Natural killer cell treated with Interleukin-12 subunit alpha and Interleukin-12 subunit beta and Interleukin-15 and Interleukin-18, amount 100 ng/mL, for 72 hours (primary cell): ENCODE results near the gene C1QL1. TPM values are rescaled to one million over a fixed set of nuclear protein-coding genes. Genes with fewer than 3 reads are reported as not detected.

Experiments
- ATAC-seq, 2 donors: fragments of 150-1000 bp; cut with Tn5 transposase in 1 of 2; sonication (Bioruptor Pico), chemical (Tn5 transposase) in 1 of 2; 2 replicates each; pipeline ENCODE4 v1.10.0; 2021
- DNase-seq: peaks from one replicate; pipeline ENCODE4 v3.0.0; 2022; ENCODE audit warnings: low spot score
- H3K27ac Mint-ChIP-seq, 2 donors: 1 replicate in 1 of 2; 2 replicates in 1 of 2; pipeline ENCODE4 v1.8.0; 2022; ENCODE audit warnings: mixed read lengths in 2 of 2, mild to moderate bottlenecking in 1 of 2, moderate library complexity in 1 of 2
- H3K27me3 Mint-ChIP-seq, 2 donors: 1 replicate in 1 of 2; 2 replicates in 1 of 2; pipeline ENCODE4 v1.8.0; 2022; ENCODE audit warnings: mixed read lengths in 2 of 2
- H3K36me3 Mint-ChIP-seq: one replicate; pipeline ENCODE4 v1.8.0; 2022; ENCODE audit warnings: mixed read lengths
- H3K4me1 Mint-ChIP-seq, 2 donors: 1 replicate in 1 of 2; 2 replicates in 1 of 2; pipeline ENCODE4 v1.8.0; 2022; ENCODE audit warnings: low read depth in 2 of 2, mixed read lengths in 2 of 2, mild to moderate bottlenecking in 1 of 2
- H3K4me3 Mint-ChIP-seq: one replicate; pipeline ENCODE4 v1.8.0; 2022; ENCODE audit warnings: mixed read lengths
- H3K9me3 Mint-ChIP-seq: 2 replicates; pipeline ENCODE4 v1.8.0; 2022; ENCODE audit warnings: mixed read lengths
- total RNA-seq, 2 donors: library from RNA; stranded (reverse); gene quantifications; one replicate each; pipeline ENCODE4 v1.2.3, GENCODE V29; 2022

C1QL1 gene
- total RNA-seq, 2 donors from 2014 or later: not detected

DNA sequence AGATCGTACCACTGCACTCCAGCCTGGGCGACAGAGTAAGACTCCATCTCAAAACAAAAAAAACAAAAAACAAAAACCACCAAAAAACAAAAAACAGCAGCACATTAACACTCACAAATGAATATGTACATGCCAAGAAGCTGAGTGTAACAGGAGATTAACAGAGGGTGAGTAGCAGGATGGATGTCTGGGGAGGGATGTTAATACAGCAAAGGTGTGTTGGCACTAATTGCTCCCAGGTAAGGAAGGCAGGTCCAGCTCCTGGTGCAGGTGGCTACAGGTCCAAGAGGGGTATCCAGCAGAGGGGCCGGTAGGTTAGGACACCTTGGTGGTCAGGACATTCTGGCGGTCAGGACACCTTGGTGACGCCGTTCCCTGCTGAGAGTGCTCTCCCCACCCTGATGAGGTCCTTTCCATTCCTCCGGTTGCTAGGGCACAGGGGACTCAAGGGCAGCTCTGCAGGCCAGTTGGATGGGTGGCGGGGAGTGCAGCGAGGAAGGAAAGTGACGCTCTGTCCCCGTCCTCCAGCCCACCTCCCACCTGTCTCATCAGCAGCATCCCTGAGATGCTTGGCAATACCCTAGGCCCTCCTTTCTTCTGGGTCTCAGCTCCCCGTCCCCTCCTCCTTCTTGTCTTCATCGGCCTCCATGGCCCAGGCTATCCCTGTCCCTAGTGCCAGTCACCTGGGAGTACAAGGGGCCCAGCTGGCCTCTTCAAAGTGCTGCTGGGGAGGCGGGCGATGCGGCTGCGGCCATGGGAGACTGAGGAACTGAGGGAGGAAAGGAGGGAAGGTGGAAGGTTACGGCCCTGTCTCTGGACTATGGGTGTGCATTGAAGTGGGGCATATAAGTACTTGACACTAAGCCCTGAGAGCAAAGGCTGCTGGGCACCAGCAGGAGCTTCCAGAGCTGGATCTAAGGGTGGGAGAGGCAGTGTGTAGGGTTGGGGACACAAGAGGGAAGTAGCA, 42.1 kb downstream of the C1QL1 start:
- Mint-ChIP-seq H3K9me3 (no peaks in the 10 kb centered on the region), H3K4me3 (no peak overlapping the region), H3K27ac (no peak overlapping the region), H3K4me1 (no peaks in the 10 kb centered on the region), H3K36me3 (no peaks in the 10 kb centered on the region), H3K27me3 (no peaks in the 10 kb centered on the region)
- DNase-seq (no peak), ATAC-seq (no peak)

DNA sequence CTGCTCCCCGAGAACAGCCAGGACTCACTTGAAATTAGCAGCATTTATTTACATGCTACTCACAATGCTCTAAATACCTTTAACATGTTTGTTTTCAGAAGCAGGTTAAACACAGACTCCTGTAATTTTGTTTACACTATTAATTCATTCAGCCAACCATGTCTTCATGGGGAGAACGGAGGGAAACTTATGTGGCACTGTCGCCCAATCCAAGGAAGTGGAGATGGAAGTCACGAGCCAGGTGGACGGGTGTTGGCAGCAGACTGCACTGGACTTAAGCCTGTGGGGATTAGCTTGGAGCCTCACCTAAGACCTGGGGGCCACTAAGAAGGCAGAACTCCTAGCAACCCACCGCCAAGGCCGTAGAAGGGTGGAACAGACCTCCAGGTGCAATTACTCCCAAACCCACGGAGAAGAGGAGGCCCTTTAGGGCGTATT, 44.0 kb downstream of the C1QL1 start:
- H3K36me3 Mint-ChIP-seq: no peaks in the 10 kb centered on the region
- DNase-seq: no peak
- no peak for ATAC-seq
- no peak overlapping the region for H3K27ac Mint-ChIP-seq
- no peaks in the 10 kb centered on the region for H3K9me3 Mint-ChIP-seq
- no peaks in the 10 kb centered on the region for H3K27me3 Mint-ChIP-seq
- no peak overlapping the region for H3K4me3 Mint-ChIP-seq
- no peaks in the 10 kb centered on the region for H3K4me1 Mint-ChIP-seq

DNA sequence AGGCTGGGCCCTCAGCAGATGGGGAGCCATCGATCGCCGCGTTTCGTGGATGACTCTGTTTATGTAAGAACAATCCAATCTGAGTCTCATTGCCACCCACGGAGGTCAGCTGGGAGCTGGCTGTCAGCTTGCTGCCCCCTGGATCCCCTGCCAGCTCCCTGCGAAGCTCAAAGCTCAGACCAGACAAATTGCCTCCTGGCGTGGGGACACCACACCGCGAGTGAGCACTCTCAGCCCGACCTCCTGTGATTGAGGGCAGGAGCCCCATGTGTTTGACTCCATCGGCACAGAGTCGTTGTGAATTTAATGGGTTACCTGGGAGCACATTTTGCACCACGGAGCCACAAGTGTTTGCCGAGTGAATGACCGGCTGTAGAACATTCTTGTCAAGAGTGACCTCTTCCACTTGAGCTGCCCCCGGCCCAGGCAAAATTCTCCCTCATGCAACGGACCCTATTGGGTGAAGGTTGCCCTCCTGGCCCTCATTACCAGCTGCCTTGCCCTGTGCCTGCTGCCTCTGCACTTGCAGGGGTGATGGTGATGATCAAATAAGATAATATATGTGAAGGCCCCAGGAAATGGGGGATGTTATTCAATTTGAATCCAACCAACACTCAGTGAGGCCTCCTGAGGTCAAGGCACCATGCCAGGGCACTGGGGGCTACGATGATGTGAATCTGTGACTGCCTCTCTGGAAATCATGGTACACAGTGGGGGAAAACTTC, 45.2 kb downstream of the C1QL1 start:
- Mint-ChIP-seq H3K4me3 (no peak overlapping the region), H3K36me3 (no peaks in the 10 kb centered on the region), H3K27ac (no peak overlapping the region), H3K4me1 (no peaks in the 10 kb centered on the region), H3K27me3 (no peaks in the 10 kb centered on the region), H3K9me3 (no peaks in the 10 kb centered on the region)
- no peak for DNase-seq
- no peak for ATAC-seq

DNA sequence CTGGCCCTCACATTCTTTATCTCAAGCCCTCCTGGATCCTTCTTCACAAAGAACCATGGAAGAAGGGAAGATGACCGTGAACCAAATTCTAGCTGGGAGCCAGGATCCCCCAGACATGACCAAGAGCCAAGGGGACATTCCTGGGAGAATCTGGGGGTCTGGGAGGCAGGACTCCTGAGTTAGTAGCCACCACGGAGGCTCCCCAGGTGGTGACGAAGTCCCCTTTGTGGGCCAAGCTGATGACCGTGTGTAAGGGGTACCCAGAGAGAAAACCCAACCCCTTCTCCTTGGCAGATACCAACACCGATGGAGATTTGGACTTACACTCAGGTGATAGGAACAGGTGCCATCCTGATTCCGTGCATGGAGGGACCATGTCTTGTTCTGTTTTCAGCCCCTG, 46.0 kb downstream of the C1QL1 start:
- no peaks in the 10 kb centered on the region for H3K4me1 Mint-ChIP-seq
- H3K9me3 Mint-ChIP-seq: no peaks in the 10 kb centered on the region
- no peak for DNase-seq
- no peaks in the 10 kb centered on the region for H3K27me3 Mint-ChIP-seq
- no peak overlapping the region for H3K27ac Mint-ChIP-seq
- H3K4me3 Mint-ChIP-seq: no peak overlapping the region
- H3K36me3 Mint-ChIP-seq: no peaks in the 10 kb centered on the region
- no peak for ATAC-seq

DNA sequence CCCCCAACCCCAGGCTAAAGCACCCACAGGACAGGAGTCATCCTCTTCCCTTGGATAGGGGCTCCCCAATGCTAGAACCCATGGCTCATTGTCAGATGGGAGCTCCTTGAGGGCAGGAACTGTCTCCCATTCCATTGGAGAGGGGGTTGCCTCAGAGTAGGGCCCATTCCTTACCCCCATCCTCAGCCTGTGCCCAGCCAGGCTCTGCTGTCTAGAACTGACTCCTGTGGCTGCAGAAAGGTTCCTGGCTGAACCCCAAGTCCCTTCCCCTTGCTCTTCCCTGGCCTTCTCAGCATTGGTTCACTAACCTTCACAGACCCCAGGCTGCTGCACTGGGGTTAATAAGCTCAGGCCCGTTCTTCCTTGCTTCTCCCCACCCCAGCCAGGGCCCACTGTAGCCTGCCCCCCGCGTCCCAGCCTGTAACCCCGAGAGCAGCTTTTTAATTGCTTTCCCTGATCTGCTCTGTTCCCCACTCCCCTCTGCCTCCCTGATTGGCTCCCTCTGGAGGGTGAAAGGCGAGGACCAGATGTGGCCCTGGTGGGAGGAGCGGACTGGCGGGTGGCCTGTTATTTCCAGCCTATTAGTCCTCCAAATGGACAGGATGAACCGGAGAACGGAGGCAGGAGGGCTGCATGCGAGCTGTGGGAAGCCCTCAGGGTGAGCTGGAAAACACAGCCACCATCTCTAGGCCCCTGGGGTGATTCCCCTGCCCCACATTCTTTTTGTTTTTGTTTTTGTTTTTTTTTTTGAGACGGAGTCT, 46.8 kb downstream of the C1QL1 start:
- Mint-ChIP-seq H3K27me3 (no peaks in the 10 kb centered on the region), H3K9me3 (no peaks in the 10 kb centered on the region), H3K27ac (no peak overlapping the region), H3K4me3 (no peak overlapping the region), H3K4me1 (no peaks in the 10 kb centered on the region), H3K36me3 (no peaks in the 10 kb centered on the region)
- DNase-seq (no peak), ATAC-seq (no peak)

DNA sequence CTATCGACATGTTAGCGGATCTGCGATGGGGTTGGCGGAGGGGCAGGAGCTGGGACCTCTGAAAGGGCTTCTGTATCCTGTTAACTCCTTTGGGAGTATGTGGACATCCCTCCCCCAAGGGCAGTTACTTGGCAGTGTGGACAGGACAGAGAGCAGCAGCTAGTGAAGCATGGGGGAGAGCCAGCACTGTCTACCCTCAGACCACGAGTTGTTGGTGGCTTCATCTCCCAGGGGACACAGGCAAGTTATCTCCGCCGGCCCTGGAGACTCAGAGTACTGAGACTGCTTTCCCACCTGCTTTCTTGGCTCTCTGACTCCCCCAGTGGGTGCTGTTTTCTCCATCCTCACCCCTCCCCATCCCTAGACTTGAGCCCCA, 47.5 kb downstream of the C1QL1 start:
- no peak for ATAC-seq
- DNase-seq: no peak
- no peaks in the 10 kb centered on the region for H3K9me3 Mint-ChIP-seq
- H3K4me1 Mint-ChIP-seq: no peaks in the 10 kb centered on the region
- no peaks in the 10 kb centered on the region for H3K27me3 Mint-ChIP-seq
- no peaks in the 10 kb centered on the region for H3K36me3 Mint-ChIP-seq
- H3K4me3 Mint-ChIP-seq: no peak overlapping the region
- H3K27ac Mint-ChIP-seq: no peak overlapping the region

DNA sequence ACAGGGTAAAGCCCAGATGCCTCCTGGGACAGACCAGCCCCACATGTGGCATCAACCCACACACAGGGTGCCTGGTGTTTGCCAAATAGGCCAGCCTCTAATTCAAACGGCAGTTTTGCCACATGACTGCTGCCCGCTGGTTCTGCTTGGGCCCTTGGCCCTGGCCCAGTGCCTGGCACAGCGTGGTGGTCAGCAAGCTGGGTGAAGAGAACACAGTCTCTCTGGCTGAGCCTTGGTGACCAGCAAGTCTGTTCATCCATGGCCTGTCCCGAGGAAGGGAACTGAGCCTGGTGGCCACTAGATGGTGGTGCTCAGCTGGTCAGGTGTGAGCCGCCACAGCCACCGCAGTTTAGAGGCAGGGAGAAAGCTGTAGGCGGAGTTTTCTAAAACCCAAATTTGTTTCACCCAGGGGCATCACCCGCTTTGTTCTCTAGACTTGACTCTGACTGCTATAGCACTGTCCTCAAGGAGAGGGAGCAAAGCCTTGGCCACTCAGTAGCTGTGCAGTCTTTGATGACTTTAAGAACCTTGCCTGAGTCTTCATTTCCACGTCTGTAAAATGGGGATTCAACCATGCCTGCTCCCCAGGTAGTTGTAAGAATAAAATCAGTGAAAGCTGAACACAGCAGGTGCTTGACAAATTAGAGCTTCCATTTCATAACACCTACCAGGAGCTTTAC, 48.1 kb downstream of the C1QL1 start:
- Mint-ChIP-seq H3K36me3 (no peaks in the 10 kb centered on the region), H3K4me3 (no peak overlapping the region), H3K9me3 (no peaks in the 10 kb centered on the region), H3K27me3 (no peaks in the 10 kb centered on the region), H3K27ac (no peak overlapping the region), H3K4me1 (no peaks in the 10 kb centered on the region)
- ATAC-seq (peak; percentile 75 to 82), DNase-seq (no peak)

DNA sequence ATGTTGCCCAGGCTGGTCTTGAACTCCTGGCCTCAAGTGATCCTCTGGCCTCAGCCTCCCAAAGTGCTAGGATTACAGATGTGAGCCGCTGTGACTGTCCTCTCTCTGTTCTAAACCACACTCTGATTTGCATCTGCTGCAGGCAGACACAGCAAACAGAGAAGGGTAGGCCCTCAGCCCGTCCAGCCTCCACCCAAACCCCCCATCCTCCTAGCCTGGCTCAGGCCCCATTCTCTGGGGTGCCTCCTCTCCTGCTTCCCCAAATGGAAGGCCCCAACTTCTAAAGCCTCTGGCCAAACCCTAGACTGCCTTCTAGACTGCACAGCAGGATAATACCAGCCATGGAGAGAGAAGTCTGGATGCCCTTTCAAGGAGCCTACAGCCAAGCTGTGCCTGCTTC, 48.7 kb downstream of the C1QL1 start:
- no peak overlapping the region for H3K4me3 Mint-ChIP-seq
- DNase-seq (no peak), ATAC-seq (no peak)
- no peak overlapping the region for H3K27ac Mint-ChIP-seq
- H3K27me3 Mint-ChIP-seq: peaks cover 0 to 2% of the 10 kb centered on the region in 2 donors
- no peaks in the 10 kb centered on the region for H3K4me1 Mint-ChIP-seq
- no peaks in the 10 kb centered on the region for H3K36me3 Mint-ChIP-seq
- H3K9me3 Mint-ChIP-seq: no peaks in the 10 kb centered on the region

DNA sequence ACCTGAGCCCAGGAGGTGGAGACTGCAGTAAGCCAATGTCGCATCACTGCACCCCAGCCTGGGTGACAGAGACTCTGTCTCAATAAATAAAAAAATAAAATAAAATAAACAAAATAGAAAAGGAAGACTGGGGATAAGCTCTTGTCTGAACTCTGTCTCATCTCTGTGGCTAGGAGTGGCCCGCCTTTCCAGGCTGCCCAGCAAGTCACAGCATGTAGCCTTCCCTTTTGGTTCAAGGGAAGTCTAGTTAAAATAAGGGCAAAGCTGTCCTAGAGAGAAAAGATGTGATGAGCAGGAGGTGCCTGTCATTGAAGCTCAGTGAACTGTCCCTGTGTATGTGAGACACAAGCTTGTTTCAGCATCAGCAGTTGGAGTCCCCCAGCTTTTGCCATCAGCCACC, 50.1 kb downstream of the C1QL1 start:
- Mint-ChIP-seq H3K27ac (no peak overlapping the region), H3K9me3 (no peaks in the 10 kb centered on the region), H3K4me1 (peaks cover 0 to 6% of the 10 kb centered on the region in 2 donors), H3K4me3 (no peak overlapping the region), H3K36me3 (no peaks in the 10 kb centered on the region), H3K27me3 (peaks cover 8 to 9% of the 10 kb centered on the region in 2 donors)
- ATAC-seq: no peak
- DNase-seq: no peak

DNA sequence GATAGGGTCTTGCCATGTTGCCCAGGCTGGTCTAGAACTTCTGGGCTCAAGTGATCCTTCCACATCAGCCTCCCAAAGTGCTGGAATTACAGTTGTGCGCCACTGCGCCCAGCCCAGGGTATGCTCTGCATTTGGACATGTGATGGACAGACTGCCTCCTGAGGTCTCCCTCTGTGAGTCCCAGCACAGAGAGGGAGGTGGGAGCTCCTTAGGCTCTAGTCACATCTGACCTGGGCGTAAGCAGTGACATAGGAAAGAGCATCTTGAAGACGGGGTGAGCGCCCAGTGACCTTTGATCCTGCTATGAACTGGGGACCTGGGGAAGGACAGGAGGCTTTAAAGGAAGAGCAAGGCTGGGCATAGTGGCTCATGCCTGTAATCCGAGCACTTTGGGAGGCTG, 50.6 kb downstream of the C1QL1 start:
- Mint-ChIP-seq H3K36me3 (no peaks in the 10 kb centered on the region), H3K9me3 (no peaks in the 10 kb centered on the region), H3K27ac (no peak overlapping the region), H3K27me3 (peaks cover 11 to 13% of the 10 kb centered on the region in 2 donors), H3K4me1 (peaks cover 2 to 8% of the 10 kb centered on the region in 2 donors), H3K4me3 (no peak overlapping the region)
- DNase-seq (no peak), ATAC-seq (no peak)

DNA sequence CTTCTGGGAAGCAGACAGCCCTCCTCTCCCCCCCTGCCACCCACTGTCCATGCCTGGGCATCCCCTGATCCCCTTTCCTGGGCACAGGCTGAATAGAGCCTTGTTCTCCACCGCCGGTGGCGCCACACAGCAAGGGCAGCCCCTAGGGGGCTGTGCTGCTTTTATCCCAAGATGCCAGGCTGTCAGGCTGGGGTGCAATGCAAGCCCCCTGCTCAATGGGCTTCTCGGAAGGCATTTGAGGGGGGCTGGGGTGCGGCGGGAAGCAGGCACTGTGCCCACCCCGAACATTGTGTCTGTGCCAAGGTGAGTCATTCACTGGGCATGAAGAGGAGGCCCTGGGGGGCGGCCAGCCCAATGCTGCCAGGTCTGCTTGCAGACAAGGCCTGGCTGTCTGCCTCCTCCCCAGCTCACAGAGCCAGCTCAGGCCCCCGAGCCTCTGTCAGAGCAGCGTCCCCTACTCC, 51.3 kb downstream of the C1QL1 start:
- Mint-ChIP-seq H3K4me3 (no peak overlapping the region), H3K4me1 (peaks cover 3 to 10% of the 10 kb centered on the region in 2 donors), H3K9me3 (no peaks in the 10 kb centered on the region), H3K36me3 (no peaks in the 10 kb centered on the region), H3K27ac (no peak overlapping the region), H3K27me3 (peaks cover 12 to 16% of the 10 kb centered on the region in 2 donors)
- no peak for DNase-seq
- no peak for ATAC-seq

DNA sequence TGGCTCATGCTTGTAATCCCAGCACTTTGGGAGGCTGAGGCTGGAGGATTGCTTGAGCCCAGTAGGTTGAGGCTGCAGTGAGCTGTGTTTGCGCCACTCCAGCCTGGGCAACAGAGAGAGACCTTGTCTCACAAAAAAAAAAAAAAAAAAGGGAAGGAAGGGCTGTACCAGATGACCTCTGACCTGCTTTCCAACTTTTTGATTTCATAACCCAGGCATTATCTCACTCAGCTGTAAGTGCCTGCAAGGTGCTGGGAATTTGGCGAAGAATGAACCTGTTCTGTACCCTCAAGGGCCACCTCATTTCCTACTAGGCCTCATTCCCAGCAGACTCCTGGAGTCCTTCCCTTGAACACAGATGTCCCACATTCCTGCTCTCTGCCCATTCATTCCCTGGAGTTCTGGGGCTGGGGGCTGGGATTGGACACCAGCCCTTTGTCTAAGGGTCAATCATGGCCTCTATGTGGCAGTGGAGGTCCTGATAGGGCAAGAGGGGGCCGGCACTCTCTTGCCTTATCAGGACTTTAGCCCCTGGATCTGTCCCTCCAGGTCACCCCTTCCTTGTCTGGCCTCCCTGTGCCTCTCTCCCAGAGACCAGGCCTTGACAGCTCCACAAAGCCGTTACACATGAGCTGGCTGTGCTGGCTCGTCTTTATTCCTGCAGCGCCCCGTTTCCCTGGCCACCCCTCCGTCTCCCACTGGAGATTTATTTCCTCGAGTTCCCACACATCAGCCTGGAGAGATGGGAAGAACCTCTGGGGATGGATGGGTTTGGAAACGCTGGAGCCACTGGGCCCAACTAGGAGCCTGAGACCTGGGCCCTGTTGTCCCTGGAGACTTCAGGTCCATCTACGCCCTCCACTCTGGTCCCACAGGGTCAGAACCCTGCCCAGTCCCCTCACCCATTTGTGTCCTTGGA, 52.0 kb downstream of the C1QL1 start:
- Mint-ChIP-seq H3K4me1 (peaks cover 6 to 10% of the 10 kb centered on the region in 2 donors), H3K27ac (no peak overlapping the region), H3K27me3 (peaks cover 12 to 16% of the 10 kb centered on the region in 2 donors), H3K9me3 (no peaks in the 10 kb centered on the region), H3K4me3 (no peak overlapping the region), H3K36me3 (no peaks in the 10 kb centered on the region)
- ATAC-seq (no peak), DNase-seq (no peak)
